Measurements from ENCODE around the gene ELL.
A peak's percentile ranks its signal among the peaks of the same experiment; 100 is the strongest.

DNA sequence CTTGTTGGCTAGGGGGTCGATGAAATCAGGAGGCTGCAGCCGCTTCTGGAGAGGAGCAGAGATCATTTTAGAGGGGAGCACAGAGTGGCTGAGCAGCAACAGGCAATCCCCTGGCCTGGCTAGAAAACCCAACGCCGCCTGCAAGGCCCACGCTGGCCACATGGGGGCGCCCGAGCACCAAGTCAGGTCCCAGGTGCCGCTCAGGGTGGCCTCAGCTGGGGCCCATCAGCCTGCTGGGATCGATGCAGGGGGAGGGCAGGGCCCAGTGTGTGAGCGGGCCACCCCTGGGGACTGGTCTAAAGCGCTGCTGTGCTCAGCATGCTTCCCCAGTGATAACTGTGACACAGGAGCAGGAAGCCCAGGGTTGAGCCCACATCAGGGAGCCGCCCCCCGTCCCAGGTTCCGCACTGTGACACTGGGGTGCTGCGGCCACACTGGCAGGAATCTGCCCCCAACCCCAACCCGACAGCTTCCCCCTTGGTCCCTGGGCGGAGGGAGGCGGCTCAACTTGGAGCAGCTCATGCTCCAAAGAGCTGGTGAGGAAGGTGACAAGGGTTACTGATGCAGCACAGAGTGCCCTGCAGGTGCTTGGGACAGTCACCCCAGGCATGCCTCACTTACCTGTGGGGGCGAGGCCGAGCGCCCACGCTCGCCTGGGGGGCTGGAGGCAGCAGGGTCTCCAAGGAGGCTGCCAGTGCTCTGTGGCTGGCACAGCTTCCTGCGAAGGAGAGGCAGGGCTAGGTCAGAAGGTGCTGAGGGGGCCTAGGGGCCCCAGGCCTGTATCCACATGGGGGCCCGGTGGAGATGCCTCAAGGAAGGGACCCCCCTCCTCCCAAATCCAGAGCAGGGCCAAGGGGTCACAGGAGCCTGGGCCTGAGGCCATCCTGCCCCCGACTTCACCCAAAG, 70.7 kb downstream of the ELL start:
- no peak for TF ChIP-seq MYC (IDR thresholded peaks at IDR 0.05; ENCODE audit: low read depth, low read length)
- TF ChIP-seq, protein P1, sequence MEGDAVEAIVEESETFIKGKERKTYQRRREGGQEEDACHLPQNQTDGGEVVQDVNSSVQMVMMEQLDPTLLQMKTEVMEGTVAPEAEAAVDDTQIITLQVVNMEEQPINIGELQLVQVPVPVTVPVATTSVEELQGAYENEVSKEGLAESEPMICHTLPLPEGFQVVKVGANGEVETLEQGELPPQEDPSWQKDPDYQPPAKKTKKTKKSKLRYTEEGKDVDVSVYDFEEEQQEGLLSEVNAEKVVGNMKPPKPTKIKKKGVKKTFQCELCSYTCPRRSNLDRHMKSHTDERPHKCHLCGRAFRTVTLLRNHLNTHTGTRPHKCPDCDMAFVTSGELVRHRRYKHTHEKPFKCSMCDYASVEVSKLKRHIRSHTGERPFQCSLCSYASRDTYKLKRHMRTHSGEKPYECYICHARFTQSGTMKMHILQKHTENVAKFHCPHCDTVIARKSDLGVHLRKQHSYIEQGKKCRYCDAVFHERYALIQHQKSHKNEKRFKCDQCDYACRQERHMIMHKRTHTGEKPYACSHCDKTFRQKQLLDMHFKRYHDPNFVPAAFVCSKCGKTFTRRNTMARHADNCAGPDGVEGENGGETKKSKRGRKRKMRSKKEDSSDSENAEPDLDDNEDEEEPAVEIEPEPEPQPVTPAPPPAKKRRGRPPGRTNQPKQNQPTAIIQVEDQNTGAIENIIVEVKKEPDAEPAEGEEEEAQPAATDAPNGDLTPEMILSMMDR (IDR thresholded peaks at IDR 0.05; ENCODE audit: extremely low read depth in 1 of 2, insufficient read depth in 1 of 2, low read depth in 1 of 2, low read length in 2 of 2), result peak; percentile 97 to 99
- no peak for TF ChIP-seq POLR2A (IDR thresholded peaks at IDR 0.05; ENCODE audit: low read depth, low read length)
